Ishikawa (cell line): ENCODE results near the gene GAP43.

Experiments
- CEBPB ChIP-seq: IDR thresholded peaks from 2 replicates; pipeline ENCODE4 v1.6.1; 2012
- CREB1 ChIP-seq: IDR thresholded peaks from 2 replicates; pipeline ENCODE4 v1.6.1; 2012; ENCODE audit warnings: low read depth
- EGR1 ChIP-seq: IDR thresholded peaks from 2 replicates; pipeline ENCODE4 v1.6.1; 2012
- EP300 ChIP-seq: IDR thresholded peaks from 2 replicates; pipeline ENCODE4 v1.6.1; 2012; ENCODE audit warnings: borderline replicate concordance
- FOXM1 ChIP-seq: IDR thresholded peaks from 2 replicates; pipeline ENCODE4 v1.6.1; 2012; ENCODE audit warnings: low read depth, borderline replicate concordance
- MAX ChIP-seq: IDR thresholded peaks from 2 replicates; pipeline ENCODE4 v1.6.1; 2012
- NFIC ChIP-seq: IDR thresholded peaks from 2 replicates; pipeline ENCODE4 v1.6.1; 2012
- RAD21 ChIP-seq: IDR thresholded peaks from 2 replicates; pipeline ENCODE4 v1.6.1; 2012; ENCODE audit warnings: low read depth
- REST ChIP-seq: IDR thresholded peaks from 2 replicates; pipeline ENCODE4 v1.6.1; 2012; ENCODE audit warnings: low read depth, mild to moderate bottlenecking
- TAF1 ChIP-seq: IDR thresholded peaks from 2 replicates; pipeline ENCODE4 v1.6.1; 2012; ENCODE audit warnings: low read depth, mild to moderate bottlenecking
- TCF12 ChIP-seq: IDR thresholded peaks from 2 replicates; pipeline ENCODE4 v1.6.1; 2012; ENCODE audit warnings: low read depth
- TEAD4 ChIP-seq: IDR thresholded peaks from 2 replicates; pipeline ENCODE4 v1.6.1; 2012
- USF1 ChIP-seq: IDR thresholded peaks from 2 replicates; pipeline ENCODE4 v1.6.1; 2012
- YY1 ChIP-seq: IDR thresholded peaks from 2 replicates; pipeline ENCODE4 v1.6.1; 2012; ENCODE audit warnings: low read depth
- ZBTB7A ChIP-seq: IDR thresholded peaks from 2 replicates; pipeline ENCODE4 v1.6.1; 2012; ENCODE audit warnings: low read depth

The GAP43 gene

GRCh38 chr3:115662356-115662755 is 39.0 kb downstream of the GAP43 start:
- TF ChIP-seq TEAD4 (no peak), ZBTB7A (no peak), CEBPB (no peak), YY1 (no peak), FOXM1 (no peak), RAD21 (no peak), NFIC (no peak), TAF1 (no peak), EGR1 (no peak), REST (no peak), EP300 (no peak)

DNA sequence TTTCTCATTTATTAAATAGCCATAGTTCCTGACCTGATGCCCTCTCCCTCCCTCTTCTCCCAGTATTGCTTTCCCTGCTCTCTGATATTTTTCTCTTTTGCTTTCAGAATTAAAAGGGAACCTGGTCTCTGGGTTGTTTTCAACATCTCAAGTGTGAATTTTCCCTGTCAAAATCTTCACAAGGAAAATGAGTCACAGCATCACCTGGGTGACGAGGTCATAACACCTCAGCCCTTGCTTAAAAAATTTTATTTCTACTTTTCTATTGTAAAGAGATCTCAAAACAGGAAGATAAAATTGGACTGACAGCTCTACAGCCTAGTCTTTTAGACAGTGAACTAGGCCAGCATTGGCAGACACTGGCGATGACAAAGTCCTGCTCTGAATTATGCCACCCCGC is 40.1 kb downstream of the GAP43 start:
- no peak for TF ChIP-seq USF1

GRCh38 chr3:115666081-115666480 is 42.8 kb downstream of the GAP43 start:
- TF ChIP-seq CEBPB (no peak), TAF1 (no peak), ZBTB7A (no peak), TEAD4 (no peak), USF1 (no peak), RAD21 (no peak), CREB1 (no peak), EGR1 (no peak), NFIC (no peak), REST (no peak)

GRCh38 chr3:115666920-115667737 is 43.8 kb downstream of the GAP43 start:
- no peak for TF ChIP-seq EP300
- no peak for TF ChIP-seq CREB1
- no peak for TF ChIP-seq MAX

GRCh38 chr3:115667738-115668065 is 44.4 kb downstream of the GAP43 start:
- TF ChIP-seq EP300, result no peak
- no peak for TF ChIP-seq TCF12
- TF ChIP-seq CEBPB, result no peak

GRCh38 chr3:115670911-115671310 is 47.6 kb downstream of the GAP43 start:
- TF ChIP-seq REST (no peak), TAF1 (no peak), NFIC (no peak), EP300 (no peak), TEAD4 (no peak), FOXM1 (no peak), TCF12 (no peak), USF1 (no peak), CEBPB (no peak), CREB1 (no peak), YY1 (no peak), EGR1 (no peak)
